Fibroblast of mammary gland (primary cell): Measurements from ENCODE around the gene ARHGAP18.
A peak's percentile ranks its signal among the peaks of the same experiment; 100 is the strongest.

Experiments
- DNase-seq: peaks from one replicate; pipeline ENCODE4 v3.0.0-alpha.2; 2010; ENCODE audit warnings: low read depth
- H3K4me3 ChIP-seq: 2 replicates; pipeline ENCODE4 v1.5.1; 2011; ENCODE audit warnings: low read depth, mild to moderate bottlenecking, low read length, moderate library complexity; ENCODE audit not compliant: control insufficient read depth
- CTCF ChIP-seq: conservative IDR thresholded peaks from 2 replicates; pipeline ENCODE4 v1.5.1; 2011; ENCODE audit warnings: low read depth, low read length, inconsistent platforms; ENCODE audit not compliant: control insufficient read depth, insufficient read depth

The ARHGAP18 gene

GRCh38 chr6:129653746-129654145 lies 56.2 kb downstream of the ARHGAP18 start:
- no peak for TF ChIP-seq CTCF
- H3K4me3 ChIP-seq, result no peak overlapping the region
- DNase-seq, result no peak

- no peak for TF ChIP-seq CTCF
- no peak overlapping the region for H3K4me3 ChIP-seq
- DNase-seq, result no peak
These were observed 56.7 kb downstream of the ARHGAP18 start for GRCh38 chr6:129653229-129653628.

GRCh38 chr6:129651291-129651691 lies 58.7 kb downstream of the ARHGAP18 start:
- no peak for TF ChIP-seq CTCF
- no peak overlapping the region for H3K4me3 ChIP-seq
- DNase-seq, result no peak

- TF ChIP-seq CTCF, result no peak
- no peak for DNase-seq
- no peak overlapping the region for H3K4me3 ChIP-seq
These were observed 61.0 kb downstream of the ARHGAP18 start for GRCh38 chr6:129648819-129649491.

GRCh38 chr6:129647044-129647443 lies 62.9 kb downstream of the ARHGAP18 start:
- no peak for DNase-seq
- no peak overlapping the region for H3K4me3 ChIP-seq
- no peak for TF ChIP-seq CTCF

GRCh38 chr6:129646642-129647041 lies 63.3 kb downstream of the ARHGAP18 start:
- peak; percentile 50 for DNase-seq
- H3K4me3 ChIP-seq, result no peak overlapping the region
- TF ChIP-seq CTCF, result no peak

GRCh38 chr6:129645830-129646579 lies 64.0 kb downstream of the ARHGAP18 start:
- H3K4me3 ChIP-seq, result no peak overlapping the region
- no peak for DNase-seq
- no peak for TF ChIP-seq CTCF
